Keratinocyte (primary cell): ENCODE measurements around the gene CA11. TPM values are rescaled to one million over a fixed set of nuclear protein-coding genes. Genes with fewer than 3 reads are reported as not detected.

ENCODE experiments used
- DNase-seq: peaks from one replicate; pipeline ENCODE4 v3.0.0-alpha.2; 2011; ENCODE audit warnings: low read depth, missing footprints, low spot score
- FAIRE-seq: peaks from 2 replicates; lab custom pipeline; 2011; peaks lifted over from hg19 to GRCh38; lab: Jason Lieb, UNC
- H2AFZ ChIP-seq: 2 replicates; pipeline ENCODE4 v1.6.0; 2012; ENCODE audit warnings: low read length, control low read depth, inconsistent platforms; ENCODE audit not compliant: control insufficient read depth
- H3K27ac ChIP-seq: 2 replicates; pipeline ENCODE4 v1.5.1; 2011; ENCODE audit warnings: low read length; ENCODE audit not compliant: control insufficient read depth, insufficient read depth
- H3K27me3 ChIP-seq: 3 replicates; pipeline ENCODE4 v1.6.0; 2011; ENCODE audit warnings: low read length; ENCODE audit not compliant: control insufficient read depth, insufficient read depth; ENCODE audit errors: extremely low read depth
- H3K36me3 ChIP-seq, 2 experiments: 2 replicates in 1 of 2; 3 replicates in 1 of 2; pipeline ENCODE4 v1.5.1; 2011; ENCODE audit warnings: low read length in 2 of 2, mild to moderate bottlenecking in 1 of 2; ENCODE audit not compliant: control insufficient read depth in 2 of 2, insufficient read depth in 2 of 2; ENCODE audit errors: extremely low read depth in 1 of 2
- H3K4me1 ChIP-seq: 3 replicates; pipeline ENCODE4 v1.5.1; 2011; ENCODE audit warnings: low read length; ENCODE audit not compliant: control insufficient read depth, insufficient read depth; ENCODE audit errors: extremely low read depth
- H3K4me2 ChIP-seq: 3 replicates; pipeline ENCODE4 v1.6.0; 2011; ENCODE audit warnings: low read depth, low read length; ENCODE audit not compliant: control insufficient read depth, insufficient read depth; ENCODE audit errors: extremely low read depth
- H3K4me3 ChIP-seq, 3 experiments: fragments of 200-600 bp in 1 of 3; sonication (generic) in 1 of 3; 2 replicates in 2 of 3; 3 replicates in 1 of 3; pipeline ENCODE4 v1.5.1; 2011 to 2016; ENCODE audit warnings: low read length in 3 of 3, mild to moderate bottlenecking in 3 of 3, control low read depth in 2 of 3, inconsistent platforms in 1 of 3, low read depth in 1 of 3, mixed read lengths in 1 of 3, mixed run types in 1 of 3, moderate library complexity in 1 of 3; ENCODE audit not compliant: control insufficient read depth in 2 of 3, insufficient read depth in 2 of 3; ENCODE audit errors: extremely low read depth in 1 of 3
- H3K79me2 ChIP-seq: 2 replicates; pipeline ENCODE4 v1.6.0; 2012; ENCODE audit warnings: low read length; ENCODE audit not compliant: control insufficient read depth, insufficient read depth
- H3K9ac ChIP-seq: 3 replicates; pipeline ENCODE4 v1.6.0; 2011; ENCODE audit warnings: low read length; ENCODE audit not compliant: control insufficient read depth, insufficient read depth; ENCODE audit errors: extremely low read depth
- H3K9me1 ChIP-seq: 3 replicates; pipeline ENCODE4 v1.6.0; 2011; ENCODE audit warnings: low read length; ENCODE audit not compliant: control insufficient read depth, insufficient read depth; ENCODE audit errors: extremely low read depth
- H3K9me3 ChIP-seq: 2 replicates; pipeline ENCODE4 v1.5.1; 2012; ENCODE audit warnings: low read depth, low read length; ENCODE audit not compliant: control insufficient read depth
- H4K20me1 ChIP-seq: 3 replicates; pipeline ENCODE4 v1.6.0; 2011; ENCODE audit warnings: low read length; ENCODE audit not compliant: control insufficient read depth, insufficient read depth; ENCODE audit errors: extremely low read depth
- CTCF ChIP-seq, 3 experiments: IDR thresholded peaks in 1 of 3; conservative IDR thresholded peaks in 1 of 3; optimal IDR thresholded peaks in 1 of 3; 2 replicates in 2 of 3; 3 replicates in 1 of 3; pipeline versions ENCODE3 to v1.5.1; 2011; ENCODE audit warnings: low read length in 3 of 3, mild to moderate bottlenecking in 3 of 3, moderate library complexity in 2 of 3, control low read depth in 1 of 3, inconsistent platforms in 1 of 3; ENCODE audit not compliant: insufficient read depth in 2 of 3; ENCODE audit errors: extremely low read depth in 1 of 3
- EZH2 ChIP-seq: IDR thresholded peaks from one replicate; pipeline ENCODE4 v1.6.1; 2012; ENCODE audit warnings: inconsistent platforms, mild to moderate bottlenecking, low read length, moderate library complexity
- dilution Hi-C: fragments of 300-500 bp; cut with MboI; formaldehyde crosslinking; loops from one replicate; pipeline ENCODE4 v1.7.0; 2020; ENCODE audit warnings: low sequenced_read_pairs; ENCODE audit not compliant: extremely low pct_ligation_motif_present
- polyA plus RNA-seq, 5 experiments: library from polyadenylated mRNA; depleted of rRNA in 3 of 5; stranded (reverse) in 3 of 5; stranded (forward) in 1 of 5; unstranded in 1 of 5; fragments of >200 nt; gene quantifications; 1 replicate in 1 of 5; 2 replicates in 3 of 5; 3 replicates in 1 of 5; pipeline versions ENCODE4 v1.2.1 to v1.2.3, GENCODE V29; 2011 to 2012; ENCODE audit warnings: missing spikeins in 2 of 5, low read depth in 1 of 5, low replicate concordance in 1 of 5

Gene CA11
- polyA plus RNA-seq, 1 donor (not counting 4 experiments of a cell fraction or from before 2014, with no cell fraction given) = 1.6 TPM

- Histone ChIP-seq H3K27me3 (peaks cover 5% of the 10 kb centered on the region), H3K4me2 (no peak overlapping the region), H4K20me1 (no peaks in the 10 kb centered on the region), H3K4me1 (peaks cover 20% of the 10 kb centered on the region), H3K9me3 (no peaks in the 10 kb centered on the region), H3K9me1 (no peaks in the 10 kb centered on the region), H3K36me3 (no peaks in the 10 kb centered on the region), H3K4me3 (no peak overlapping the region), H3K9ac (no peak overlapping the region), H2AFZ (no peak overlapping the region), H3K27ac (no peak overlapping the region), H3K79me2 (no peaks in the 10 kb centered on the region)
- dilution Hi-C loops = no loop called here
- FAIRE-seq = no peak
- no peak for DNase-seq
- TF ChIP-seq CTCF (optimal IDR thresholded peaks at IDR 0.05 in 1 of 3, IDR thresholded peaks at IDR 0.05 in 1 of 3, conservative IDR thresholded peaks at IDR 0.05 in 1 of 3; ENCODE audit: extremely low read depth in 1 of 3, insufficient read depth in 2 of 3, low read length in 3 of 3) = no peak
- no peak for TF ChIP-seq EZH2
These were observed 2.1 kb upstream of the CA11 start for GRCh38 chr19:48648134-48648533.

- Histone ChIP-seq H3K36me3 (no peaks in the 10 kb centered on the region), H2AFZ (peak overlapping the region; percentile 60)
These were observed 782 bp upstream of the CA11 start for GRCh38 chr19:48646722-48647216.

More at GRCh38 chr19:48646722-48647216, 782 bp upstream of the CA11 start:
- no peaks in the 10 kb centered on the region for H4K20me1 ChIP-seq
- peaks cover 5% of the 10 kb centered on the region for H3K27me3 ChIP-seq
- FAIRE-seq (no peak), DNase-seq (no peak)
- H3K27ac ChIP-seq = no peak overlapping the region
- no peaks in the 10 kb centered on the region for H3K79me2 ChIP-seq
- no peaks in the 10 kb centered on the region for H3K9me3 ChIP-seq
- H3K9me1 ChIP-seq = no peaks in the 10 kb centered on the region
- H3K4me2 ChIP-seq = peak overlapping the region; percentile 88
- H3K4me3 ChIP-seq = peak overlapping the region in 1 of 3 experiments; percentile 51
- dilution Hi-C loops = no loop called here
- peaks cover 20% of the 10 kb centered on the region for H3K4me1 ChIP-seq
- no peak for TF ChIP-seq EZH2
- no peak for TF ChIP-seq CTCF (optimal IDR thresholded peaks at IDR 0.05 in 1 of 3, IDR thresholded peaks at IDR 0.05 in 1 of 3, conservative IDR thresholded peaks at IDR 0.05 in 1 of 3; ENCODE audit: extremely low read depth in 1 of 3, insufficient read depth in 2 of 3, low read length in 3 of 3)
- H3K9ac ChIP-seq = peak overlapping the region; percentile 62
